ENCODE measurements around the gene FRYL. TPM values are rescaled to one million over a fixed set of nuclear protein-coding genes. Genes with fewer than 3 reads are reported as not detected.

FRYL gene
- total RNA-seq, 1 donor from 2014 or later, result 30.8 TPM

- peaks cover 11% of the 10 kb centered on the region for H3K27me3 Mint-ChIP-seq (ENCODE audit: low read depth)
- no peak for DNase-seq (ENCODE audit: low spot score)
- H3K4me1 Mint-ChIP-seq (ENCODE audit: low read depth), result peaks cover 11% of the 10 kb centered on the region
- no peak for TF ChIP-seq CTCF (IDR thresholded peaks at IDR 0.05)
- peaks cover 2% of the 10 kb centered on the region for H3K36me3 Mint-ChIP-seq (ENCODE audit: low read depth)
- H3K4me3 Mint-ChIP-seq (ENCODE audit: unreplicated experiment), result no peak overlapping the region
- H3K9me3 Mint-ChIP-seq (ENCODE audit: low read depth), result no peaks in the 10 kb centered on the region
- H3K27ac Mint-ChIP-seq (ENCODE audit: unreplicated experiment), result no peak overlapping the region
These were observed 307.3 kb downstream of the FRYL start for GRCh38 chr4:48472794-48473193.

GRCh38 chr4:48470570-48470969 is 309.5 kb downstream of the FRYL start:
- H3K27me3 Mint-ChIP-seq (ENCODE audit: low read depth), result peaks cover 7% of the 10 kb centered on the region
- DNase-seq (ENCODE audit: low spot score), result no peak
- H3K9me3 Mint-ChIP-seq (ENCODE audit: low read depth), result no peaks in the 10 kb centered on the region
- H3K27ac Mint-ChIP-seq (ENCODE audit: unreplicated experiment), result no peak overlapping the region
- TF ChIP-seq CTCF (IDR thresholded peaks at IDR 0.05), result no peak
- H3K36me3 Mint-ChIP-seq (ENCODE audit: low read depth), result peaks cover 2% of the 10 kb centered on the region
- no peak overlapping the region for H3K4me3 Mint-ChIP-seq (ENCODE audit: unreplicated experiment)
- H3K4me1 Mint-ChIP-seq (ENCODE audit: low read depth), result peaks cover 16% of the 10 kb centered on the region

- H3K36me3 Mint-ChIP-seq (ENCODE audit: low read depth), result peaks cover 2% of the 10 kb centered on the region
- DNase-seq (ENCODE audit: low spot score), result no peak
- H3K27ac Mint-ChIP-seq (ENCODE audit: unreplicated experiment), result no peak overlapping the region
- peaks cover 6% of the 10 kb centered on the region for H3K27me3 Mint-ChIP-seq (ENCODE audit: low read depth)
- H3K4me1 Mint-ChIP-seq (ENCODE audit: low read depth), result peaks cover 16% of the 10 kb centered on the region
- no peaks in the 10 kb centered on the region for H3K9me3 Mint-ChIP-seq (ENCODE audit: low read depth)
- H3K4me3 Mint-ChIP-seq (ENCODE audit: unreplicated experiment), result no peak overlapping the region
- no peak for TF ChIP-seq CTCF (IDR thresholded peaks at IDR 0.05)
These were observed 309.9 kb downstream of the FRYL start for GRCh38 chr4:48470137-48470536.

GRCh38 chr4:48467891-48468290 is 312.2 kb downstream of the FRYL start:
- peaks cover 7% of the 10 kb centered on the region for H3K9me3 Mint-ChIP-seq (ENCODE audit: low read depth)
- H3K4me3 Mint-ChIP-seq (ENCODE audit: unreplicated experiment), result no peak overlapping the region
- no peak for DNase-seq (ENCODE audit: low spot score)
- no peak overlapping the region for H3K27ac Mint-ChIP-seq (ENCODE audit: unreplicated experiment)
- TF ChIP-seq CTCF (IDR thresholded peaks at IDR 0.05), result no peak
- H3K27me3 Mint-ChIP-seq (ENCODE audit: low read depth), result peaks cover 2% of the 10 kb centered on the region
- no peaks in the 10 kb centered on the region for H3K36me3 Mint-ChIP-seq (ENCODE audit: low read depth)
- peaks cover 16% of the 10 kb centered on the region for H3K4me1 Mint-ChIP-seq (ENCODE audit: low read depth)

GRCh38 chr4:48467442-48467841 is 312.6 kb downstream of the FRYL start:
- Mint-ChIP-seq H3K27me3 (ENCODE audit: low read depth) (peaks cover 2% of the 10 kb centered on the region), H3K9me3 (ENCODE audit: low read depth) (peaks cover 7% of the 10 kb centered on the region), H3K27ac (ENCODE audit: unreplicated experiment) (no peak overlapping the region), H3K4me3 (ENCODE audit: unreplicated experiment) (no peak overlapping the region), H3K4me1 (ENCODE audit: low read depth) (peaks cover 16% of the 10 kb centered on the region), H3K36me3 (ENCODE audit: low read depth) (no peaks in the 10 kb centered on the region)
- no peak for TF ChIP-seq CTCF (IDR thresholded peaks at IDR 0.05)
- DNase-seq (ENCODE audit: low spot score), result no peak

All from chondrocyte (in vitro differentiated cells).